B cell (primary cell): ENCODE data around the gene SMC3. TPM values are rescaled to one million over a fixed set of nuclear protein-coding genes. Genes with fewer than 3 reads are reported as not detected.

Experiments
- ATAC-seq: fragments of 200-7000 bp; cut with Tn5 transposase; one replicate; pipeline ENCODE4 v1.10.0; 2021; ENCODE audit warnings: low read depth, mild to moderate bottlenecking, moderate number of reproducible peaks, moderate library complexity
- CTCF ChIA-PET: fragments of 350-600 bp; sonication (Branson Sonifier 250); formaldehyde crosslinking; loops from one replicate; lab custom pipeline; 2021; ENCODE audit warnings: antibody characterized with exemption, inconsistent platforms; lab: Charles Lee
- POLR2A ChIA-PET: fragments of 350-600 bp; sonication (Branson Sonifier 250); formaldehyde crosslinking; loops from one replicate; lab custom pipeline; 2021; ENCODE audit warnings: antibody characterized with exemption; lab: Charles Lee
- DNase-seq: peaks from one replicate; pipeline ENCODE4 v3.0.0; 2013
- H2AFZ ChIP-seq: 2 replicates; pipeline ENCODE4 v1.6.1; 2012; ENCODE audit warnings: mild to moderate bottlenecking, low read depth, low read length; ENCODE audit not compliant: insufficient read depth, poor library complexity, severe bottlenecking
- H3K27ac ChIP-seq, 2 donors: 1 replicate in 1 of 2; 2 replicates in 1 of 2; pipeline ENCODE4 v1.5.1; 2012 to 2013; ENCODE audit warnings: low read length in 2 of 2, mild to moderate bottlenecking in 2 of 2, moderate library complexity in 1 of 2
- H3K27me3 ChIP-seq, 4 experiments: fragments of 200-600 bp in 1 of 4; sonication (generic) in 1 of 4; replicated peaks in 1 of 4; 1 replicate in 2 of 4; 2 replicates in 2 of 4; pipeline versions ENCODE4 v1.6.1 to v1.7.0; 2013 to 2016; ENCODE audit warnings: low read length in 3 of 4, mild to moderate bottlenecking in 2 of 4, mixed read lengths in 1 of 4, moderate library complexity in 1 of 4; ENCODE audit not compliant: insufficient read depth in 4 of 4, control insufficient read depth in 3 of 4; ENCODE audit errors: control extremely low read depth in 1 of 4
- H3K36me3 ChIP-seq, 2 experiments: replicated peaks in 1 of 2; 1 replicate in 1 of 2; 2 replicates in 1 of 2; pipeline versions ENCODE4 v1.6.1 to v1.7.1; 2013; ENCODE audit warnings: low read length in 1 of 2; ENCODE audit not compliant: insufficient read depth in 2 of 2, control insufficient read depth in 1 of 2; ENCODE audit errors: control extremely low read depth in 1 of 2, extremely low read depth in 1 of 2
- H3K4me1 ChIP-seq, 2 donors: fragments of 200-600 bp in 1 of 2; sonication (generic) in 1 of 2; 1 replicate in 1 of 2; 2 replicates in 1 of 2; pipeline versions ENCODE4 v1.5.1 to v1.6.1; 2013 to 2017; ENCODE audit warnings: low read length in 2 of 2; ENCODE audit not compliant: control insufficient read depth in 2 of 2, insufficient read depth in 2 of 2
- H3K4me2 ChIP-seq: replicated peaks from 2 replicates; pipeline ENCODE3; 2012; ENCODE audit warnings: mild to moderate bottlenecking, low read depth, low read length; ENCODE audit not compliant: poor library complexity, severe bottlenecking
- H3K4me3 ChIP-seq, 5 experiments: fragments of 200-600 bp in 1 of 5; sonication (generic) in 1 of 5; 1 replicate in 3 of 5; 2 replicates in 2 of 5; pipeline versions ENCODE4 v1.5.1 to v1.7.0; 2011 to 2016; ENCODE audit warnings: low read length in 4 of 5, mild to moderate bottlenecking in 4 of 5, low read depth in 2 of 5, control low read depth in 1 of 5, moderate library complexity in 1 of 5; ENCODE audit not compliant: insufficient read depth in 1 of 5; ENCODE audit errors: control extremely low read depth in 1 of 5, extremely low read depth in 1 of 5
- H3K79me2 ChIP-seq: fragments of 200-600 bp; sonication (generic); one replicate; pipeline ENCODE4 v1.6.0; 2016; ENCODE audit warnings: low read length; ENCODE audit not compliant: control insufficient read depth, insufficient read depth
- H3K9ac ChIP-seq: fragments of 200-600 bp; sonication (generic); 2 replicates; pipeline ENCODE4 v1.6.1; 2017; ENCODE audit warnings: mild to moderate bottlenecking, low read length, moderate library complexity
- H3K9me3 ChIP-seq, 3 donors: one replicate each; pipeline versions ENCODE4 v1.6.1 to v1.7.1; 2013; ENCODE audit warnings: low read length in 2 of 3; ENCODE audit not compliant: control insufficient read depth in 2 of 3, insufficient read depth in 1 of 3; ENCODE audit errors: control extremely low read depth in 1 of 3
- H4K20me1 ChIP-seq: 2 replicates; pipeline ENCODE4 v1.6.0; 2012; ENCODE audit warnings: mild to moderate bottlenecking, low read length; ENCODE audit not compliant: insufficient read depth, control insufficient read depth, poor library complexity, severe bottlenecking
- H3K27ac Mint-ChIP-seq: one replicate; pipeline ENCODE4 v1.8.0; 2021; ENCODE audit warnings: mixed read lengths
- H3K27me3 Mint-ChIP-seq: one replicate; pipeline ENCODE4 v1.8.0; 2021; ENCODE audit warnings: mixed read lengths
- H3K4me1 Mint-ChIP-seq: one replicate; pipeline ENCODE4 v1.8.0; 2021; ENCODE audit warnings: mixed read lengths
- H3K4me3 Mint-ChIP-seq: one replicate; pipeline ENCODE4 v1.8.0; 2021; ENCODE audit warnings: mixed read lengths
- H3K9me3 Mint-ChIP-seq: one replicate; pipeline ENCODE4 v1.8.0; 2022; ENCODE audit warnings: mixed read lengths; ENCODE audit not compliant: insufficient read depth
- EZH2 ChIP-seq: IDR thresholded peaks from 2 replicates; pipeline ENCODE4 v1.6.1; 2012; ENCODE audit warnings: borderline replicate concordance, low read depth, mild to moderate bottlenecking, moderate library complexity, low read length; ENCODE audit not compliant: insufficient read depth, poor library complexity, severe bottlenecking
- WGBS: methylation state at CpG from one replicate; pipeline ENCODE4 v1.1.5; 2013; ENCODE audit warnings: missing lambda C conversion rate; ENCODE audit not compliant: insufficient coverage; 5-methylcytosine and 5-hydroxymethylcytosine counted together
- intact Hi-C: fragments of 100-400 bp; cut with micrococcal nuclease; formaldehyde crosslinking; loops from one replicate; pipeline ENCODE4 v1.10.0; 2022
- polyA plus RNA-seq: library from polyadenylated mRNA; depleted of rRNA; stranded (reverse); fragments of >200 nt; gene quantifications from 2 replicates; pipeline ENCODE4 v1.2.3, GENCODE V29; 2012
- total RNA-seq, 2 donors: library from RNA; stranded (reverse); fragments of 120-200 nt in 1 of 2; gene quantifications; 1 replicate in 1 of 2; 2 replicates in 1 of 2; pipeline versions ENCODE4 v1.2.3 to v1.2.4, GENCODE V29; 2013 to 2022
- TF ChIP-seq, protein P1 (sequence below): fragments of 200-600 bp; IDR thresholded peaks from one replicate; pipeline ENCODE4 v1.8.0; 2022; ENCODE audit warnings: antibody characterized with exemption, mild to moderate bottlenecking

SMC3 gene
- total and polyA plus RNA-seq, 2 donors (not counting 1 experiment from before 2014, with no cell fraction given): 6.1 to 45.8 TPM

GRCh38 chr10:110646417-110647135, 79.1 kb downstream of the SMC3 start:
- no peak overlapping the region for H3K4me2 ChIP-seq
- peaks cover 58% of the 10 kb centered on the region for H3K27me3 Mint-ChIP-seq
- ChIA-PET POLR2A (no interaction called here), CTCF (no interaction called here)
- ATAC-seq: no peak
- DNase-seq: no peak
- H3K9ac ChIP-seq: no peak overlapping the region
- peaks cover 46% of the 10 kb centered on the region for H3K4me1 Mint-ChIP-seq
- H3K4me3 Mint-ChIP-seq: no peak overlapping the region
- intact Hi-C loops: no loop called here
- H3K4me3 ChIP-seq: no peak overlapping the region
- no peak for TF ChIP-seq EZH2
- H3K4me1 ChIP-seq: peaks cover 28 to 34% of the 10 kb centered on the region in 2 donors
- no peaks in the 10 kb centered on the region for H3K9me3 Mint-ChIP-seq
- WGBS: 82% methylated on average over 9 of the region's 13 CpGs
- no peak overlapping the region for H3K27ac Mint-ChIP-seq
- no peaks in the 10 kb centered on the region for H3K36me3 ChIP-seq
- H3K79me2 ChIP-seq: no peaks in the 10 kb centered on the region
- H3K9me3 ChIP-seq: peaks cover 0 to 9% (median 0%) of the 10 kb centered on the region in 3 donors
- H2AFZ ChIP-seq: no peak overlapping the region
- H3K27me3 ChIP-seq: peaks cover 0 to 44% (median 42%) of the 10 kb centered on the region in 4 experiments
- no peaks in the 10 kb centered on the region for H4K20me1 ChIP-seq
- no peak overlapping the region for H3K27ac ChIP-seq

GRCh38 chr10:110647136-110647430, 79.6 kb downstream of the SMC3 start:
- no peak overlapping the region for H3K4me2 ChIP-seq
- H3K27me3 ChIP-seq: peaks cover 0 to 41% (median 37%) of the 10 kb centered on the region in 4 experiments
- H3K4me3 ChIP-seq: no peak overlapping the region
- H3K4me1 ChIP-seq: peaks cover 29 to 34% of the 10 kb centered on the region in 2 donors
- intact Hi-C loops: no loop called here
- WGBS: no CpG with 5 or more reads among the region's 3 CpGs
- H3K36me3 ChIP-seq: no peaks in the 10 kb centered on the region
- peaks cover 54% of the 10 kb centered on the region for H3K27me3 Mint-ChIP-seq
- H3K9me3 ChIP-seq: peaks cover 0 to 9% (median 0%) of the 10 kb centered on the region in 3 donors
- ATAC-seq (no peak), DNase-seq (no peak)
- no peak overlapping the region for H3K27ac Mint-ChIP-seq
- no peaks in the 10 kb centered on the region for H4K20me1 ChIP-seq
- peaks cover 48% of the 10 kb centered on the region for H3K4me1 Mint-ChIP-seq
- no peaks in the 10 kb centered on the region for H3K9me3 Mint-ChIP-seq
- no peak overlapping the region for H3K27ac ChIP-seq
- no peak overlapping the region for H3K9ac ChIP-seq
- POLR2A ChIA-PET: no interaction called here
- H3K79me2 ChIP-seq: no peaks in the 10 kb centered on the region
- no peak for TF ChIP-seq EZH2
- TF ChIP-seq, protein P1, sequence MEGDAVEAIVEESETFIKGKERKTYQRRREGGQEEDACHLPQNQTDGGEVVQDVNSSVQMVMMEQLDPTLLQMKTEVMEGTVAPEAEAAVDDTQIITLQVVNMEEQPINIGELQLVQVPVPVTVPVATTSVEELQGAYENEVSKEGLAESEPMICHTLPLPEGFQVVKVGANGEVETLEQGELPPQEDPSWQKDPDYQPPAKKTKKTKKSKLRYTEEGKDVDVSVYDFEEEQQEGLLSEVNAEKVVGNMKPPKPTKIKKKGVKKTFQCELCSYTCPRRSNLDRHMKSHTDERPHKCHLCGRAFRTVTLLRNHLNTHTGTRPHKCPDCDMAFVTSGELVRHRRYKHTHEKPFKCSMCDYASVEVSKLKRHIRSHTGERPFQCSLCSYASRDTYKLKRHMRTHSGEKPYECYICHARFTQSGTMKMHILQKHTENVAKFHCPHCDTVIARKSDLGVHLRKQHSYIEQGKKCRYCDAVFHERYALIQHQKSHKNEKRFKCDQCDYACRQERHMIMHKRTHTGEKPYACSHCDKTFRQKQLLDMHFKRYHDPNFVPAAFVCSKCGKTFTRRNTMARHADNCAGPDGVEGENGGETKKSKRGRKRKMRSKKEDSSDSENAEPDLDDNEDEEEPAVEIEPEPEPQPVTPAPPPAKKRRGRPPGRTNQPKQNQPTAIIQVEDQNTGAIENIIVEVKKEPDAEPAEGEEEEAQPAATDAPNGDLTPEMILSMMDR: no peak
- H3K4me3 Mint-ChIP-seq: no peak overlapping the region
- CTCF ChIA-PET: no interaction called here
- no peak overlapping the region for H2AFZ ChIP-seq
